Fibroblast of the aortic adventitia (primary cell): Measurements from ENCODE around the gene SMURF2. TPM values are rescaled to one million over a fixed set of nuclear protein-coding genes. Genes with fewer than 3 reads are reported as not detected.

Source experiments
- DNase-seq: peaks from one replicate; pipeline ENCODE4 v3.0.0-alpha.2; 2010; ENCODE audit warnings: low read depth
- H3K4me3 ChIP-seq: 2 replicates; pipeline ENCODE4 v1.5.1; 2011; ENCODE audit warnings: low read depth, mild to moderate bottlenecking, control low read depth, low read length, moderate library complexity
- CTCF ChIP-seq: IDR thresholded peaks from 2 replicates; pipeline ENCODE4 v1.5.1; 2011; ENCODE audit warnings: mild to moderate bottlenecking, low read length, control low read depth, inconsistent platforms; ENCODE audit not compliant: insufficient read depth
- total RNA-seq: library from RNA; depleted of rRNA; stranded (reverse); fragments of >200 nt; gene quantifications from 2 replicates; pipeline ENCODE4 v1.2.3, GENCODE V29; 2012; ENCODE audit warnings: low replicate concordance

The SMURF2 gene
- total RNA-seq, 1 donor = 90.9 TPM

GRCh38 chr17:64538508-64539130 lies 123.5 kb downstream of the SMURF2 start:
- H3K4me3 ChIP-seq = no peak overlapping the region
- no peak for DNase-seq
- TF ChIP-seq CTCF = no peak

- no peak for TF ChIP-seq CTCF
- H3K4me3 ChIP-seq = no peak overlapping the region
- DNase-seq = no peak
Measured at GRCh38 chr17:64537488-64537887, 124.6 kb downstream of the SMURF2 start.

GRCh38 chr17:64536913-64537312 lies 125.2 kb downstream of the SMURF2 start:
- TF ChIP-seq CTCF = no peak
- no peak overlapping the region for H3K4me3 ChIP-seq

GRCh38 chr17:64535357-64535756 lies 126.8 kb downstream of the SMURF2 start:
- no peak overlapping the region for H3K4me3 ChIP-seq
- peak; percentile 41 for DNase-seq
- no peak for TF ChIP-seq CTCF

More at GRCh38 chr17:64536913-64537312, 125.2 kb downstream of the SMURF2 start:
- DNase-seq = no peak

- H3K4me3 ChIP-seq = no peak overlapping the region
- TF ChIP-seq CTCF = peak; percentile 25
- DNase-seq = no peak
Measured at GRCh38 chr17:64534187-64534586, 127.9 kb downstream of the SMURF2 start.

GRCh38 chr17:64533784-64534183 lies 128.3 kb downstream of the SMURF2 start:
- no peak for DNase-seq
- no peak for TF ChIP-seq CTCF
- no peak overlapping the region for H3K4me3 ChIP-seq

GRCh38 chr17:64532409-64532808 lies 129.7 kb downstream of the SMURF2 start:
- no peak overlapping the region for H3K4me3 ChIP-seq
- no peak for DNase-seq
- TF ChIP-seq CTCF = no peak
